HL-60 (cell line): ENCODE measurements around the gene CUEDC2.

Experiments
- GABPA ChIP-seq: IDR thresholded peaks from 2 replicates; pipeline ENCODE4 v1.6.1; 2012; ENCODE audit warnings: low read depth
- POLR2AphosphoS5 ChIP-seq: IDR thresholded peaks from 2 replicates; pipeline ENCODE4 v1.6.1; 2012; ENCODE audit warnings: low read depth
- SPI1 ChIP-seq: IDR thresholded peaks from 2 replicates; pipeline ENCODE4 v1.6.1; 2012; ENCODE audit warnings: low read depth, mild to moderate bottlenecking, borderline replicate concordance
- TF ChIP-seq, protein P1 (sequence below): IDR thresholded peaks from one replicate; pipeline ENCODE4 v1.5.1; 2011; ENCODE audit warnings: low read length, control low read depth, inconsistent platforms; ENCODE audit not compliant: insufficient read depth
- TF ChIP-seq, protein P2 (sequence below): IDR thresholded peaks from 2 replicates; pipeline ENCODE4 v1.6.1; 2012; ENCODE audit warnings: low read depth; ENCODE audit not compliant: insufficient replicate concordance

DNA sequence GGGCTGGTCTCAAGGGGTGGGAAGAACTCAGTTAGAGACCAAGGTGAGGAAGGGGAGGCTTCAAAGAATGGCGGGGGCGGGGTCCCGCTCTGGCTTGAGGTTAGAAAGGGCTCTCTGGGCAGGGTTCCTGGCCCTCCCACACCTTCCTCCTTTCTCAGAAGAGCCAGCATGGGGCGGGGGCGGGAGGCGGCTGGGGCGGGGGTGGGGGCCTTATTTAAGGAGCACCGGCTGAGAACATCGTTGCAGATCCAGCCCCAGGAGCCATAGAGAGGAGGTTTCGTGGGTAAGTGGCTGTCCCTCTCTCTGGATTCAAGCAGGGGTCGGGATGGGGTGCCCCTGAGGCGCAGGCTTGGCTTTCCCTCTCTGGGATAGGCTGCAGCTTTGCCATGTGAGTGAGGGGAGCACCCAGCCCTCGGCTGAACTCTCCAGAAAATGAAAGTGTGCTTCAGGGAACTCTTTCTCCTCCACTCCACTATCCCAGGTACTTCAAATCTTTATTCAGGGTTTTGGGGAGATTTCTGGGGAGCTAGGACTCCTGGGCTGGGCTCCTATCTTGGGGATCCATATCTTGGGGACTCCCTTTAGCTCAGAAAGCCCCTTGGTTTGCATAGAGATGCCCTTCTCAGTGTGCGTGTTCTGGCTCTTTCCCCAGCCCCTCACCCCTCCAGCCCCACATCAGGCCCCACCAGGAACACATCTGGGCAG, 3.3 kb upstream of the CUEDC2 start:
- TF ChIP-seq, protein P1, sequence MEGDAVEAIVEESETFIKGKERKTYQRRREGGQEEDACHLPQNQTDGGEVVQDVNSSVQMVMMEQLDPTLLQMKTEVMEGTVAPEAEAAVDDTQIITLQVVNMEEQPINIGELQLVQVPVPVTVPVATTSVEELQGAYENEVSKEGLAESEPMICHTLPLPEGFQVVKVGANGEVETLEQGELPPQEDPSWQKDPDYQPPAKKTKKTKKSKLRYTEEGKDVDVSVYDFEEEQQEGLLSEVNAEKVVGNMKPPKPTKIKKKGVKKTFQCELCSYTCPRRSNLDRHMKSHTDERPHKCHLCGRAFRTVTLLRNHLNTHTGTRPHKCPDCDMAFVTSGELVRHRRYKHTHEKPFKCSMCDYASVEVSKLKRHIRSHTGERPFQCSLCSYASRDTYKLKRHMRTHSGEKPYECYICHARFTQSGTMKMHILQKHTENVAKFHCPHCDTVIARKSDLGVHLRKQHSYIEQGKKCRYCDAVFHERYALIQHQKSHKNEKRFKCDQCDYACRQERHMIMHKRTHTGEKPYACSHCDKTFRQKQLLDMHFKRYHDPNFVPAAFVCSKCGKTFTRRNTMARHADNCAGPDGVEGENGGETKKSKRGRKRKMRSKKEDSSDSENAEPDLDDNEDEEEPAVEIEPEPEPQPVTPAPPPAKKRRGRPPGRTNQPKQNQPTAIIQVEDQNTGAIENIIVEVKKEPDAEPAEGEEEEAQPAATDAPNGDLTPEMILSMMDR, result no peak
- TF ChIP-seq POLR2AphosphoS5, result no peak
- TF ChIP-seq, protein P2, sequence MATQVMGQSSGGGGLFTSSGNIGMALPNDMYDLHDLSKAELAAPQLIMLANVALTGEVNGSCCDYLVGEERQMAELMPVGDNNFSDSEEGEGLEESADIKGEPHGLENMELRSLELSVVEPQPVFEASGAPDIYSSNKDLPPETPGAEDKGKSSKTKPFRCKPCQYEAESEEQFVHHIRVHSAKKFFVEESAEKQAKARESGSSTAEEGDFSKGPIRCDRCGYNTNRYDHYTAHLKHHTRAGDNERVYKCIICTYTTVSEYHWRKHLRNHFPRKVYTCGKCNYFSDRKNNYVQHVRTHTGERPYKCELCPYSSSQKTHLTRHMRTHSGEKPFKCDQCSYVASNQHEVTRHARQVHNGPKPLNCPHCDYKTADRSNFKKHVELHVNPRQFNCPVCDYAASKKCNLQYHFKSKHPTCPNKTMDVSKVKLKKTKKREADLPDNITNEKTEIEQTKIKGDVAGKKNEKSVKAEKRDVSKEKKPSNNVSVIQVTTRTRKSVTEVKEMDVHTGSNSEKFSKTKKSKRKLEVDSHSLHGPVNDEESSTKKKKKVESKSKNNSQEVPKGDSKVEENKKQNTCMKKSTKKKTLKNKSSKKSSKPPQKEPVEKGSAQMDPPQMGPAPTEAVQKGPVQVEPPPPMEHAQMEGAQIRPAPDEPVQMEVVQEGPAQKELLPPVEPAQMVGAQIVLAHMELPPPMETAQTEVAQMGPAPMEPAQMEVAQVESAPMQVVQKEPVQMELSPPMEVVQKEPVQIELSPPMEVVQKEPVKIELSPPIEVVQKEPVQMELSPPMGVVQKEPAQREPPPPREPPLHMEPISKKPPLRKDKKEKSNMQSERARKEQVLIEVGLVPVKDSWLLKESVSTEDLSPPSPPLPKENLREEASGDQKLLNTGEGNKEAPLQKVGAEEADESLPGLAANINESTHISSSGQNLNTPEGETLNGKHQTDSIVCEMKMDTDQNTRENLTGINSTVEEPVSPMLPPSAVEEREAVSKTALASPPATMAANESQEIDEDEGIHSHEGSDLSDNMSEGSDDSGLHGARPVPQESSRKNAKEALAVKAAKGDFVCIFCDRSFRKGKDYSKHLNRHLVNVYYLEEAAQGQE, result no peak
- no peak for TF ChIP-seq GABPA
- no peak for TF ChIP-seq SPI1
